ENCODE measurements around the gene UBLCP1.

UBLCP1 gene

GRCh38 chr5:159331093-159331973 lies 68.2 kb downstream of the UBLCP1 start (continued):
- TF ChIP-seq HOXD13 (CRISPR knock-in tag; IDR thresholded peaks at IDR 0.05; ENCODE audit: borderline replicate concordance): no peak
- TF ChIP-seq ZNF670 (tag by site-specific recombination; IDR thresholded peaks at IDR 0.05; ENCODE audit: low read depth): no peak
- no peak for TF ChIP-seq ZNF585B (tag by site-specific recombination; IDR thresholded peaks at IDR 0.05)
- no peak for TF ChIP-seq ZNF473 (tag by site-specific recombination; IDR thresholded peaks at IDR 0.05)
- no peak for TF ChIP-seq ZNF529 (tag by site-specific recombination; IDR thresholded peaks at IDR 0.05; ENCODE audit: insufficient replicate concordance)
- TF ChIP-seq TRIM28 (IDR thresholded peaks at IDR 0.05; ENCODE audit: borderline replicate concordance, low read length): 0 out of 2 replicates have a peak, but pooled peaks have one; percentile 34
- TF ChIP-seq ZNF138 (tag by site-specific recombination; IDR thresholded peaks at IDR 0.05; ENCODE audit: borderline replicate concordance): no peak
- TF ChIP-seq ZNF747 (tag by site-specific recombination; IDR thresholded peaks at IDR 0.05): no peak
- TF ChIP-seq ZNF223 (tag by site-specific recombination; IDR thresholded peaks at IDR 0.05): peak; percentile 86
- TF ChIP-seq ZNF658 (tag by site-specific recombination; IDR thresholded peaks at IDR 0.05): no peak
- no peak for TF ChIP-seq ZNF513 (tag by site-specific recombination; IDR thresholded peaks at IDR 0.05)
- no peak for TF ChIP-seq ZNF221 (tag by site-specific recombination; IDR thresholded peaks at IDR 0.05; ENCODE audit: borderline replicate concordance)
- TF ChIP-seq KLF1 (tag by site-specific recombination; IDR thresholded peaks at IDR 0.05): peak; percentile 31; the same call in 1 of the 2 replicates
- TF ChIP-seq BCL11A (tag by site-specific recombination; IDR thresholded peaks at IDR 0.05; ENCODE audit: low read depth): no peak
- no peak for TF ChIP-seq ZNF16 (tag by site-specific recombination; IDR thresholded peaks at IDR 0.05; ENCODE audit: low read depth)
- TF ChIP-seq ZNF169 (tag by site-specific recombination; IDR thresholded peaks at IDR 0.05): no peak
- no peak for TF ChIP-seq KLF16 (tag by site-specific recombination; IDR thresholded peaks at IDR 0.05)
- no peak for TF ChIP-seq ZNF292 (tag by site-specific recombination; IDR thresholded peaks at IDR 0.05; ENCODE audit: borderline replicate concordance, low read depth)
- no peak for TF ChIP-seq RBAK (tag by site-specific recombination; IDR thresholded peaks at IDR 0.05)
- TF ChIP-seq, protein P1, sequence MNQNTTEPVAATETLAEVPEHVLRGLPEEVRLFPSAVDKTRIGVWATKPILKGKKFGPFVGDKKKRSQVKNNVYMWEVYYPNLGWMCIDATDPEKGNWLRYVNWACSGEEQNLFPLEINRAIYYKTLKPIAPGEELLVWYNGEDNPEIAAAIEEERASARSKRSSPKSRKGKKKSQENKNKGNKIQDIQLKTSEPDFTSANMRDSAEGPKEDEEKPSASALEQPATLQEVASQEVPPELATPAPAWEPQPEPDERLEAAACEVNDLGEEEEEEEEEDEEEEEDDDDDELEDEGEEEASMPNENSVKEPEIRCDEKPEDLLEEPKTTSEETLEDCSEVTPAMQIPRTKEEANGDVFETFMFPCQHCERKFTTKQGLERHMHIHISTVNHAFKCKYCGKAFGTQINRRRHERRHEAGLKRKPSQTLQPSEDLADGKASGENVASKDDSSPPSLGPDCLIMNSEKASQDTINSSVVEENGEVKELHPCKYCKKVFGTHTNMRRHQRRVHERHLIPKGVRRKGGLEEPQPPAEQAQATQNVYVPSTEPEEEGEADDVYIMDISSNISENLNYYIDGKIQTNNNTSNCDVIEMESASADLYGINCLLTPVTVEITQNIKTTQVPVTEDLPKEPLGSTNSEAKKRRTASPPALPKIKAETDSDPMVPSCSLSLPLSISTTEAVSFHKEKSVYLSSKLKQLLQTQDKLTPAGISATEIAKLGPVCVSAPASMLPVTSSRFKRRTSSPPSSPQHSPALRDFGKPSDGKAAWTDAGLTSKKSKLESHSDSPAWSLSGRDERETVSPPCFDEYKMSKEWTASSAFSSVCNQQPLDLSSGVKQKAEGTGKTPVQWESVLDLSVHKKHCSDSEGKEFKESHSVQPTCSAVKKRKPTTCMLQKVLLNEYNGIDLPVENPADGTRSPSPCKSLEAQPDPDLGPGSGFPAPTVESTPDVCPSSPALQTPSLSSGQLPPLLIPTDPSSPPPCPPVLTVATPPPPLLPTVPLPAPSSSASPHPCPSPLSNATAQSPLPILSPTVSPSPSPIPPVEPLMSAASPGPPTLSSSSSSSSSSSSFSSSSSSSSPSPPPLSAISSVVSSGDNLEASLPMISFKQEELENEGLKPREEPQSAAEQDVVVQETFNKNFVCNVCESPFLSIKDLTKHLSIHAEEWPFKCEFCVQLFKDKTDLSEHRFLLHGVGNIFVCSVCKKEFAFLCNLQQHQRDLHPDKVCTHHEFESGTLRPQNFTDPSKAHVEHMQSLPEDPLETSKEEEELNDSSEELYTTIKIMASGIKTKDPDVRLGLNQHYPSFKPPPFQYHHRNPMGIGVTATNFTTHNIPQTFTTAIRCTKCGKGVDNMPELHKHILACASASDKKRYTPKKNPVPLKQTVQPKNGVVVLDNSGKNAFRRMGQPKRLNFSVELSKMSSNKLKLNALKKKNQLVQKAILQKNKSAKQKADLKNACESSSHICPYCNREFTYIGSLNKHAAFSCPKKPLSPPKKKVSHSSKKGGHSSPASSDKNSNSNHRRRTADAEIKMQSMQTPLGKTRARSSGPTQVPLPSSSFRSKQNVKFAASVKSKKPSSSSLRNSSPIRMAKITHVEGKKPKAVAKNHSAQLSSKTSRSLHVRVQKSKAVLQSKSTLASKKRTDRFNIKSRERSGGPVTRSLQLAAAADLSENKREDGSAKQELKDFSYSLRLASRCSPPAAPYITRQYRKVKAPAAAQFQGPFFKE (tag by site-specific recombination; IDR thresholded peaks at IDR 0.05; ENCODE audit: borderline replicate concordance): no peak
- TF ChIP-seq INSM2 (tag by site-specific recombination; IDR thresholded peaks at IDR 0.05): no peak
- TF ChIP-seq ZNF521 (tag by site-specific recombination; IDR thresholded peaks at IDR 0.05): no peak
- TF ChIP-seq, protein P2, sequence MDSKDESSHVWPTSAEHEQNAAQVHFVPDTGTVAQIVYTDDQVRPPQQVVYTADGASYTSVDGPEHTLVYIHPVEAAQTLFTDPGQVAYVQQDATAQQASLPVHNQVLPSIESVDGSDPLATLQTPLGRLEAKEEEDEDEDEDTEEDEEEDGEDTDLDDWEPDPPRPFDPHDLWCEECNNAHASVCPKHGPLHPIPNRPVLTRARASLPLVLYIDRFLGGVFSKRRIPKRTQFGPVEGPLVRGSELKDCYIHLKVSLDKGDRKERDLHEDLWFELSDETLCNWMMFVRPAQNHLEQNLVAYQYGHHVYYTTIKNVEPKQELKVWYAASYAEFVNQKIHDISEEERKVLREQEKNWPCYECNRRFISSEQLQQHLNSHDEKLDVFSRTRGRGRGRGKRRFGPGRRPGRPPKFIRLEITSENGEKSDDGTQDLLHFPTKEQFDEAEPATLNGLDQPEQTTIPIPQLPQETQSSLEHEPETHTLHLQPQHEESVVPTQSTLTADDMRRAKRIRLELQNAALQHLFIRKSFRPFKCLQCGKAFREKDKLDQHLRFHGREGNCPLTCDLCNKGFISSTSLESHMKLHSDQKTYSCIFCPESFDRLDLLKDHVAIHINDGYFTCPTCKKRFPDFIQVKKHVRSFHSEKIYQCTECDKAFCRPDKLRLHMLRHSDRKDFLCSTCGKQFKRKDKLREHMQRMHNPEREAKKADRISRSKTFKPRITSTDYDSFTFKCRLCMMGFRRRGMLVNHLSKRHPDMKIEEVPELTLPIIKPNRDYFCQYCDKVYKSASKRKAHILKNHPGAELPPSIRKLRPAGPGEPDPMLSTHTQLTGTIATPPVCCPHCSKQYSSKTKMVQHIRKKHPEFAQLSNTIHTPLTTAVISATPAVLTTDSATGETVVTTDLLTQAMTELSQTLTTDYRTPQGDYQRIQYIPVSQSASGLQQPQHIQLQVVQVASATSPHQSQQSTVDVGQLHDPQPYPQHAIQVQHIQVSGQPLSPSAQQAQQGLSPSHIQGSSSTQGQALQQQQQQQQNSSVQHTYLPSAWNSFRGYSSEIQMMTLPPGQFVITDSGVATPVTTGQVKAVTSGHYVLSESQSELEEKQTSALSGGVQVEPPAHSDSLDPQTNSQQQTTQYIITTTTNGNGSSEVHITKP (tag by site-specific recombination; IDR thresholded peaks at IDR 0.05): peak; percentile 57; the same call in 1 of the 2 replicates
- no peak for TF ChIP-seq ZNF677 (tag by site-specific recombination; IDR thresholded peaks at IDR 0.05)
- TF ChIP-seq ZNF623 (tag by site-specific recombination; IDR thresholded peaks at IDR 0.05): no peak
- TF ChIP-seq ZNF837 (tag by site-specific recombination; IDR thresholded peaks at IDR 0.05): no peak
